Brain microvascular endothelial cell (primary cell): Measurements from ENCODE around the gene PIM2.

Source experiments
- DNase-seq: peaks from one replicate; pipeline ENCODE4 v3.0.0-alpha.2; 2020
- H3K27ac ChIP-seq: fragments of 250-450 bp; sonication (Bioruptor Pico); 2 replicates; pipeline ENCODE4 v1.5.1; 2020; ENCODE audit warnings: mild to moderate bottlenecking, moderate library complexity
- H3K27me3 ChIP-seq: fragments of 250-450 bp; sonication (Bioruptor Pico); replicated peaks from 2 replicates; pipeline ENCODE4 v1.5.1; 2020; ENCODE audit warnings: mild to moderate bottlenecking
- H3K36me3 ChIP-seq: fragments of 250-450 bp; sonication (Bioruptor Pico); replicated peaks from 2 replicates; pipeline ENCODE4 v1.5.1; 2020; ENCODE audit warnings: mild to moderate bottlenecking
- H3K4me3 ChIP-seq: 2 replicates; pipeline ENCODE4 v1.5.1; 2011; ENCODE audit warnings: low read depth, mild to moderate bottlenecking, control low read depth, low read length, moderate library complexity
- in situ Hi-C: cut with HindIII; loops from 2 replicates; pipeline ENCODE4 v1.10.0; 2017; ENCODE audit warnings: low sequenced_read_pairs, low pct_ligation_motif_present
- TF ChIP-seq, protein P1 (sequence below): IDR thresholded peaks from 2 replicates; pipeline ENCODE4 v1.5.1; 2011; ENCODE audit warnings: low read depth, mild to moderate bottlenecking, moderate library complexity, low read length, control low read depth, inconsistent platforms; ENCODE audit errors: missing control alignments

PIM2 gene

GRCh38 chrX:48933757-48934156 is 14.9 kb upstream of the PIM2 start:
- Histone ChIP-seq H3K4me3 (no peak overlapping the region), H3K36me3 (peaks cover 5% of the 10 kb centered on the region), H3K27ac (no peak overlapping the region), H3K27me3 (no peaks in the 10 kb centered on the region)
- in situ Hi-C loops: no loop called here
- no peak for DNase-seq
- TF ChIP-seq, protein P1, sequence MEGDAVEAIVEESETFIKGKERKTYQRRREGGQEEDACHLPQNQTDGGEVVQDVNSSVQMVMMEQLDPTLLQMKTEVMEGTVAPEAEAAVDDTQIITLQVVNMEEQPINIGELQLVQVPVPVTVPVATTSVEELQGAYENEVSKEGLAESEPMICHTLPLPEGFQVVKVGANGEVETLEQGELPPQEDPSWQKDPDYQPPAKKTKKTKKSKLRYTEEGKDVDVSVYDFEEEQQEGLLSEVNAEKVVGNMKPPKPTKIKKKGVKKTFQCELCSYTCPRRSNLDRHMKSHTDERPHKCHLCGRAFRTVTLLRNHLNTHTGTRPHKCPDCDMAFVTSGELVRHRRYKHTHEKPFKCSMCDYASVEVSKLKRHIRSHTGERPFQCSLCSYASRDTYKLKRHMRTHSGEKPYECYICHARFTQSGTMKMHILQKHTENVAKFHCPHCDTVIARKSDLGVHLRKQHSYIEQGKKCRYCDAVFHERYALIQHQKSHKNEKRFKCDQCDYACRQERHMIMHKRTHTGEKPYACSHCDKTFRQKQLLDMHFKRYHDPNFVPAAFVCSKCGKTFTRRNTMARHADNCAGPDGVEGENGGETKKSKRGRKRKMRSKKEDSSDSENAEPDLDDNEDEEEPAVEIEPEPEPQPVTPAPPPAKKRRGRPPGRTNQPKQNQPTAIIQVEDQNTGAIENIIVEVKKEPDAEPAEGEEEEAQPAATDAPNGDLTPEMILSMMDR: no peak

- DNase-seq: no peak
- H3K4me3 ChIP-seq: no peak overlapping the region
- no peaks in the 10 kb centered on the region for H3K27me3 ChIP-seq
- TF ChIP-seq, protein P1: no peak
- H3K36me3 ChIP-seq: peaks cover 7% of the 10 kb centered on the region
- no peak overlapping the region for H3K27ac ChIP-seq
- in situ Hi-C loops: no loop called here
Measured at GRCh38 chrX:48927736-48928382, 9.0 kb upstream of the PIM2 start.

DNA sequence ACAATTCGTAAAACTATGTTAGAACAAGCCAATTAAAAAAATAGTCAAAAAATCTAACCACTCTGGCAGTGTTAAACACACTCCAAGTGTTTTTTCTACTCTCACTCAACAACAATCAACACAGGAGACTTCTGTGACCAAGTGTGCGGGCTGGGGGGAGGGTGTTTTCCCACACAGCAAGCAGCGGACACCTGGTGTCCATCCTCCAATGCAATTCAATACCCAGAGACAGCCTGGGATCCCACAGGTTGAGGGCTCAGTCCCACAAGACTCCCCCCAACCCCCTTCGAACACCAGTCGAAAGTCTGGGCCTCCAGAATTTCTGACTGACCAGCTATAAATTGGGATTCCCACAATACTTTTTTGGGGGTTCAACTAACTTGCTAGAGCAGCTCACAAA is 8.3 kb upstream of the PIM2 start:
- no peak overlapping the region for H3K4me3 ChIP-seq
- no peak overlapping the region for H3K27ac ChIP-seq
- H3K27me3 ChIP-seq: no peaks in the 10 kb centered on the region
- no peak for DNase-seq
- in situ Hi-C loops: no loop called here
- TF ChIP-seq, protein P1: no peak
- peaks cover 7% of the 10 kb centered on the region for H3K36me3 ChIP-seq

DNA sequence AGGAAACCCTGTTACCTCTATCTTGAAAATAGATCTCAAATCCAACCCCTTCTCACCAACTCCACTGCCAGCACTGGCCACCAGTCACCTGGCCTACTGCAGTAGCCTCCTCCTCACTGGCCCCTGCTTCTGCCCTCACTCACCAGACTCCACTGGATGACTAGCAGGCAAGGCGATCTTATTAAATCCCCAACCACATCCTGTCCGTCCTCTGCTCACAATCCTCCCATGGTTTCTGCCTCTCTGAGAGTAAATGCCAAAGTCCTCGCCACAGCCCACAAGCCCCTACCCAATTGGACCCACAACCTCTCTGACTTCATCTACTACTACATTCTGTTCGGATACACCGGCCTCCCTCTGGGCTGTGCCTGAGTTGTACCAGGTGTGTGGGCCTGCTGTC is 5.4 kb upstream of the PIM2 start:
- H3K27ac ChIP-seq: no peak overlapping the region
- DNase-seq: no peak
- peaks cover 7% of the 10 kb centered on the region for H3K36me3 ChIP-seq
- H3K27me3 ChIP-seq: no peaks in the 10 kb centered on the region
- in situ Hi-C loops: no loop called here
- H3K4me3 ChIP-seq: no peak overlapping the region
- TF ChIP-seq, protein P1: no peak

GRCh38 chrX:48923771-48924170 is 4.9 kb upstream of the PIM2 start:
- peaks cover 7% of the 10 kb centered on the region for H3K36me3 ChIP-seq
- H3K4me3 ChIP-seq: no peak overlapping the region
- H3K27ac ChIP-seq: no peak overlapping the region
- DNase-seq: no peak
- no peaks in the 10 kb centered on the region for H3K27me3 ChIP-seq
- in situ Hi-C loops: no loop called here
- TF ChIP-seq, protein P1: no peak

- DNase-seq: no peak
- Histone ChIP-seq H3K27ac (no peak overlapping the region), H3K36me3 (peaks cover 7% of the 10 kb centered on the region), H3K4me3 (no peak overlapping the region), H3K27me3 (no peaks in the 10 kb centered on the region)
- TF ChIP-seq, protein P1: no peak
- in situ Hi-C loops: no loop called here
Measured at GRCh38 chrX:48920718-48921104, 1.9 kb upstream of the PIM2 start.
